Upper lobe of left lung (tissue), 6 donors: Measurements from ENCODE around the gene HSPB7. TPM values are rescaled to one million over a fixed set of nuclear protein-coding genes. Genes with fewer than 3 reads are reported as not detected.
"Not testable (repeated sequence)": the region's sequence is repeated elsewhere in the genome, so short reads cannot be mapped to it uniquely, and the experiment has no call there.

Experiments
- ATAC-seq, 2 donors: fragments of 200-7000 bp; cut with Tn5 transposase; one replicate each; pipeline ENCODE4 v1.9.1; 2022; ENCODE audit warnings: mild to moderate bottlenecking in 2 of 2, moderate library complexity in 2 of 2; ENCODE audit not compliant: low FRiP score in 2 of 2
- DNase-seq, 2 donors: peaks; one replicate each; pipeline ENCODE4 v3.0.0-alpha.2; 2019 to 2020
- H3K27ac ChIP-seq, 4 donors: fragments of 200-600 bp; sonication (generic); one replicate each; pipeline ENCODE4 v1.5.1; 2016 to 2019
- H3K27me3 ChIP-seq, 4 donors: fragments of 200-600 bp; sonication (generic); one replicate each; pipeline ENCODE4 v1.5.1; 2017 to 2019
- H3K36me3 ChIP-seq, 4 donors: fragments of 200-600 bp; sonication (generic); one replicate each; pipeline ENCODE4 v1.5.1; 2016 to 2019
- H3K4me1 ChIP-seq, 4 donors: fragments of 200-600 bp; sonication (generic); one replicate each; pipeline ENCODE4 v1.5.1; 2018 to 2019
- H3K4me3 ChIP-seq, 4 donors: fragments of 200-600 bp; sonication (generic); one replicate each; pipeline ENCODE4 v1.5.1; 2017 to 2019; ENCODE audit warnings: mild to moderate bottlenecking in 2 of 4, moderate library complexity in 1 of 4
- H3K9me3 ChIP-seq, 4 donors: fragments of 200-600 bp; sonication (generic); one replicate each; pipeline ENCODE4 v1.5.1; 2018 to 2019
- CTCF ChIP-seq, 6 experiments: fragments of 450-650 bp in 4 of 6; fragments of 200-600 bp in 2 of 6; sonication (generic) in 2 of 6; IDR thresholded peaks; one replicate each; pipeline ENCODE4 v1.5.1; 2016 to 2019; ENCODE audit warnings: antibody characterized with exemption in 6 of 6
- EP300 ChIP-seq, 4 donors: sonication (generic); formaldehyde crosslinking; IDR thresholded peaks; one replicate each; pipeline ENCODE4 v1.5.1; 2017; ENCODE audit warnings: antibody characterized with exemption in 4 of 4, control low read depth in 2 of 4
- POLR2A ChIP-seq, 4 donors: fragments of 450-650 bp; IDR thresholded peaks; one replicate each; pipeline ENCODE4 v1.5.1; 2016 to 2017; ENCODE audit warnings: antibody characterized with exemption in 4 of 4, mild to moderate bottlenecking in 2 of 4
- POLR2AphosphoS5 ChIP-seq, 2 donors: sonication (generic); formaldehyde crosslinking; IDR thresholded peaks; one replicate each; pipeline ENCODE4 v1.5.1; 2017; ENCODE audit warnings: antibody characterized with exemption in 2 of 2
- WGBS, 2 donors: methylation state at CpG; one replicate each; pipeline ENCODE4 v1.1.5; 2017 to 2018; 5-methylcytosine and 5-hydroxymethylcytosine counted together
- total RNA-seq, 6 donors: library from RNA; depleted of rRNA in 4 of 6; stranded (reverse); fragments of >200 nt in 4 of 6; gene quantifications; one replicate each; pipeline versions ENCODE4 v1.1.0 to v1.2.1, GENCODE V29; 2016 to 2021
- donor health status: DM: no; HTN: no; CAD: no; lungs with moderate emphysema.
- donor health status: DM: no; HTN: yes; CAD: no; lungs with severe emphysema.

HSPB7 gene
- total RNA-seq, 6 donors from 2014 or later: 1.0 to 9.2 (median 3.0) TPM

GRCh38 chr1:16054598-16055540, 37.0 kb upstream of the HSPB7 start:
- TF ChIP-seq POLR2A (IDR thresholded peaks at IDR 0.05) (no peak), CTCF (IDR thresholded peaks at IDR 0.05) (no peak), EP300 (IDR thresholded peaks at IDR 0.05) (no peak), POLR2AphosphoS5 (IDR thresholded peaks at IDR 0.05) (no peak)
- ATAC-seq: no peak

DNA sequence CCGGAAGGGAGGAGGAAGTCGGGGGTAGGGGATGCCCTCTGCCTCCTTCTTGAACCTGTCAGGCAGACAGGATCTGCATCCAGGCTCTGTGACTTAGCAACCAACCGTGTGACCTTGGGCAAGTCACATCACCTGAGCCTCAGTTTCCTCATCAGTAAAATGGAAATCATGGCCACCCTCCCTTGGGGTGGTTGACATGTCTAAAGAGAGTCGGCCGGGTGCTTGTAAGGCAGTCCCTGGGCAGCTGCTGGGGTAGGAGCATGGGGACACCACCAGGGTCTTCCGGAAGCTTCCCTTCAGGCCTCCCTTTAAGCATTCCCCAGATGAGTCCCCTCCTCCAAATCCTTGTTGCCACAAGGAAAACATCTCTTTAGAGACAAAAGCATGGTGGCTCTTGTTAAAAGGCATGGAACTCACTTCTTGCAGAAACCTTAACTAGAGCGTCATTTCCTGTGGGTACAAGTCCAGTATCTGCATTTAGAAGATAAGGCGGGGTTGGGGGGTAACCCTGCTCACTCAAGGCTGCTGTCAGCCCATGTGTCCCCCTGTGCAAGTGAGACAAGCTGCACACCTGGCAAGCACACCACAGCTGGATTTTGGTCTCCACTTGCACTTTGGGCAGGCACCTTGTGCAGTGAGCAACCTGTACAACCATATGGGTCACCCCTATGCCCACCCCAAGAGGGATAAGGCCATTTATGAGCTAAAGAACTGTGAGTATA, 36.1 kb upstream of the HSPB7 start:
- H3K27me3 ChIP-seq: peaks cover 0 to 2% (median 0%) of the 10 kb centered on the region in 4 donors
- H3K9me3 ChIP-seq: no peaks in the 10 kb centered on the region
- H3K36me3 ChIP-seq: no peaks in the 10 kb centered on the region
- 56 to 75% methylated on average over 5 to 7 of the region's 8 CpGs for WGBS, 2 donors
- H3K4me1 ChIP-seq: peaks cover 2 to 12% (median 6%) of the 10 kb centered on the region in 4 donors
- ATAC-seq (no peak), DNase-seq (no peak)
- no peak for TF ChIP-seq EP300 (IDR thresholded peaks at IDR 0.05)
- no peak for TF ChIP-seq CTCF (IDR thresholded peaks at IDR 0.05)
- no peak for TF ChIP-seq POLR2AphosphoS5 (IDR thresholded peaks at IDR 0.05)
- TF ChIP-seq POLR2A (IDR thresholded peaks at IDR 0.05): no peak
- H3K27ac ChIP-seq: no peak overlapping the region
- no peak overlapping the region for H3K4me3 ChIP-seq

More at GRCh38 chr1:16054598-16055540, 37.0 kb upstream of the HSPB7 start:
- H3K27ac ChIP-seq: no peak overlapping the region
- WGBS, 2 donors: 83 to 88% methylated on average over 4 to 6 of the region's 7 CpGs
- H3K36me3 ChIP-seq: no peaks in the 10 kb centered on the region
- H3K27me3 ChIP-seq: no peaks in the 10 kb centered on the region
- no peaks in the 10 kb centered on the region for H3K9me3 ChIP-seq
- H3K4me3 ChIP-seq: no peak overlapping the region
- H3K4me1 ChIP-seq: peaks cover 0 to 10% (median 4%) of the 10 kb centered on the region in 4 donors
- DNase-seq: no peak

GRCh38 chr1:16051949-16052348, 34.1 kb upstream of the HSPB7 start:
- not testable (repeated sequence) for H3K36me3 ChIP-seq, DNase-seq, H3K9me3 ChIP-seq, H3K4me3 ChIP-seq, ATAC-seq, H3K27me3 ChIP-seq, H3K27ac ChIP-seq
- peaks cover 7 to 19% (median 10%) of the 10 kb centered on the region in 4 donors for H3K4me1 ChIP-seq
- WGBS, 2 donors: 93 to 98% methylated on average over 10 of the region's 12 CpGs

GRCh38 chr1:16051039-16051438, 33.2 kb upstream of the HSPB7 start:
- Histone ChIP-seq H3K36me3 (no peaks in the 10 kb centered on the region), H3K27ac (no peak overlapping the region), H3K27me3 (peaks cover 0 to 4% (median 0%) of the 10 kb centered on the region in 4 donors), H3K4me1 (peaks cover 7 to 15% (median 8%) of the 10 kb centered on the region in 4 donors), H3K9me3 (no peaks in the 10 kb centered on the region), H3K4me3 (no peak overlapping the region)
- ATAC-seq: no peak
- TF ChIP-seq CTCF (IDR thresholded peaks at IDR 0.05) (no peak), POLR2A (IDR thresholded peaks at IDR 0.05) (no peak), POLR2AphosphoS5 (IDR thresholded peaks at IDR 0.05) (no peak), EP300 (IDR thresholded peaks at IDR 0.05) (no peak)
- no peak for DNase-seq
- 90 to 91% methylated on average over 3 of the region's 3 CpGs for WGBS, 2 donors

GRCh38 chr1:16050328-16050727, 32.5 kb upstream of the HSPB7 start:
- peaks cover 5 to 10% (median 7%) of the 10 kb centered on the region in 4 donors for H3K4me1 ChIP-seq
- no peaks in the 10 kb centered on the region for H3K36me3 ChIP-seq
- DNase-seq (no peak), ATAC-seq (no peak)
- H3K4me3 ChIP-seq: no peak overlapping the region
- 85 to 92% methylated on average over 6 to 7 of the region's 7 CpGs for WGBS, 2 donors
- no peak overlapping the region for H3K27ac ChIP-seq
- no peaks in the 10 kb centered on the region for H3K9me3 ChIP-seq
- peaks cover 0 to 4% (median 0%) of the 10 kb centered on the region in 4 donors for H3K27me3 ChIP-seq
- no peak for TF ChIP-seq CTCF (IDR thresholded peaks at IDR 0.05)
- no peak for TF ChIP-seq EP300 (IDR thresholded peaks at IDR 0.05)
- TF ChIP-seq POLR2A (IDR thresholded peaks at IDR 0.05): no peak
- no peak for TF ChIP-seq POLR2AphosphoS5 (IDR thresholded peaks at IDR 0.05)
